HG03342 (cell line): ENCODE measurements around the gene AKT3.

Source experiments
- ATAC-seq: cut with Tn5 transposase; IDR thresholded peaks from one replicate; pipeline ENCODE4 v1.9.1; 2021; ENCODE audit warnings: mild to moderate bottlenecking, moderate library complexity; ENCODE audit not compliant: unreplicated experiment

AKT3 gene

DNA sequence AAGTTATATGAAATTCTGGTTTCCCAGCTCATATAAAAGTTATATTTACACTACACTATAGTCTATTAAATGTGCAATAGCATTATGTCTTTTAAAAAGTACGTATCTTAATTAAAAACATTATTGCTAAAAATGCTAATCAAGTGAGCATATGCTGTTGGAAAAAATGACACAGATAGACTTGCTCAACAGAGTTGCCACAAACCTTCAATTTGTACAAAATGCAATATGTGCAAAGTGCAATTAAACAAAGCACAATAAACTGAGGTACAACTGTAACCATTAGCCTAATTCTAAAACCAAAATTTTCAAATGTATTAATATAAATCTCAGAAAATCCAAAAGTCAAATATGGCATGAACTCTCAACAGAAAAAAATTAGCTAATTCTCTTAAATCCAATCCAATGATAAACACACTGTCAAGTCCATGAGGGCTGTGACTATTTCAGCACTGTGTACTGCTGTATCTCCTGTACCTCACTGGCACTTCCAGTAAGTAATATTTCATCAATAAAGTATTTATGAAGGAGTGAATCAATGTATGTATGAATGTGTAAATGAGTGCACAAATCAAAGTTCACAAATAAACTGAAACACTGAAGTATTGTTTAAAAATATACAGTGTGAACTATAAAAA, 116.3 kb downstream of the AKT3 start:
- no peak for ATAC-seq

DNA sequence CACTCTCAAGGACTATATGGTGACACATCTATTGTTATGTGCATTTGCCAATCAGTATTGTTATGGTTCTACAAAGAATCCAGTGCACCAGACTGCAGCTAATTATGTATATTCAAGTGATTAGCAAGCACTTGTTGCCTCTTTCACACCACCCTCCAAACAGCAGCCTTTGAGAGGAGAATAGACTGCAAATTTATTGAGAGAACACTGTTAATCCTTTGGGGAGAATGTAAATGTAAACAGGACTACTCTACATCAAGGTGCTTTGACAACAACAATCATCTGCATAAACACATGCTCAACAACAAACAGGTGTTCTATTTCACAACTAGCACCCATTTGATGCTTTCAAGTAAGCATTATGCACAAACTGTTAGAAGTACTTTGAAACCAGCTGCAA, 117.4 kb downstream of the AKT3 start:
- ATAC-seq = no peak

GRCh38 chr1:243731974-243732625, 117.9 kb downstream of the AKT3 start:
- no peak for ATAC-seq

- no peak for ATAC-seq
Measured at GRCh38 chr1:243731301-243731891, 118.6 kb downstream of the AKT3 start.

DNA sequence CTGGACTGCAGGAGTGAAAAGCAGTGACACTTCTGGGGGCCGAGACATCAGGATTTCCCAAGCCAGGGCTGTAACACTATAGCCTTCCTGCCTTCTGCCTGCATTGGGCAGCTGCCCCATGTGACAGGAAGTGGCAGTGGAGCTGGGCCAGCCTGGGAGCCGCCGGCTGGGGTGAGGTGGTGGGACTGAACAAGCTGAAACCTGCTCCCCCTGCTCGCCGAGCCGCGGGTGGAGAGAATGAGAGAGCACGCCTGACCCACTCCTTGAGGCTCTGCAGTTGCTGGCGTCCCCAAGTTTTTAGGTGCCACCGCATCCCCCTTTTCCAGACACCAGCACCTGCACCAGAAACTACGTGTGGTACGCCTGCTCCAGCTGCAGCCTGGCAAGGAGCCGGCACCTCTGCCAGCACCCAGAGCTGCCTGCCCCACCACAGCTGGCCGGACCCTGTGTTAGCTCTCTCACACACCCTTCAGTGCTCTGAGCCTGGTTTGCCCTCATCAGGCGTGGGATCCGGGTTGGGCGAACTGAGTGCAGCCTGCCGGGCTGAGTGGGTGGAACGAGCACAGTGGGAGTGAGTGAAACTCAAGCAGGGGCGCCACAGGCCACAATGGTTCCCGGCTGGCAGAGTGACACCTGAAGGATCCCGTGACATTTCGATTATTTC, 119.4 kb downstream of the AKT3 start:
- ATAC-seq = no peak

GRCh38 chr1:243729956-243730355, 120.1 kb downstream of the AKT3 start:
- ATAC-seq = no peak

DNA sequence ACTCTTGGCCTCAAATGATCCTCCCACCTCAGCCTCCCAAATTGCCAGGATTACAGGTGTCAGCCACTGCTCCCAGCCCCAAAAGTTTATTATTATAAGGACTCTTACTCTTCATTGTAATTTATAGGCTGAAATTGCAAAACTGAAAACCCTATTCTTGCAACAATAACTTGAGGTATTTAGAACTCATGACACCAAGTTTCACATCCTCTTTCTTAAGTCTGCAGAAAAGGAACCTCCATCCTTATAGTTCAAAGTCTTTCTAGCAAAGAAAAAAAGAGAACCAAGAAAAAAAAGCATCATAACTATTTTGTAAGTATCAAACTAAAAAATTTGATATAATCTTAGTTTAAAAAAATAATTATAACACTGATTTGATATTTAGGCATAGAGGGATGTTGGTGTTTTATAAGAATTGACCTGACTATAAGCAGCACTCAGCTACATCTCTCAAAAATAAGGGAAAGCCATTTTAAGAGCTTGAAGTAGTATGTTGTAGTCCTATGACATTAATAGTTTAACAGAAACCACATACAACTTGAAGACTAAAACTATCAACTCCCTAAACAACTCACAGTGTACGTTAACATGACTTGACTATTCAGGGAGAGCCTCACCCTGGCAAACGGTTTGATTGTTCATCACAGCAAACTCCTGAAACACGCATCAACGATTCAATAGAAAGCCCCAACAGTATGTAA, 122.4 kb downstream of the AKT3 start:
- ATAC-seq = peak; percentile 89

GRCh38 chr1:243726806-243727502, 123.1 kb downstream of the AKT3 start:
- ATAC-seq = peak; percentile 11

GRCh38 chr1:243725846-243726245, 124.2 kb downstream of the AKT3 start:
- ATAC-seq = no peak

DNA sequence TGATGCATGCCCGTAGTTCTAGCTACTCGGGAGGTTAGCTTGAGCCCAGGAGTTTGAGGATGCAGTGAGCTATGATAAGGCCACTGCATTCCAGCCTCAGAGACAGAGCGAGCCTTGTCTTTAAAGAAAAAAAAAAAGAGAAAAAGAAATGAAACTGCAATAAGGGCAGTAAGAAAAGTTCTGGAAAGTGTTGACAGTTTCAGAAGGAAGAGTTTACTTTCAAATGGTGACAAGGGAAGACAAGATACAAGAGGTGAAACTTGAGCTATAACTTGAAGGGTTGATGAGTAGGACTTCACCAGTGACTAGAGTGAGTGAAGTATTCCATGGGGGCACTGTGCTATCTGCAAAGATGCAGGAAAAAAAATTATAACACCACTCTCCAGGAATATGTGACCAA, 125.0 kb downstream of the AKT3 start:
- no peak for ATAC-seq

GRCh38 chr1:243723458-243724043, 126.5 kb downstream of the AKT3 start:
- ATAC-seq = no peak

- ATAC-seq = no peak
Measured at GRCh38 chr1:243723050-243723449, 127.0 kb downstream of the AKT3 start.

DNA sequence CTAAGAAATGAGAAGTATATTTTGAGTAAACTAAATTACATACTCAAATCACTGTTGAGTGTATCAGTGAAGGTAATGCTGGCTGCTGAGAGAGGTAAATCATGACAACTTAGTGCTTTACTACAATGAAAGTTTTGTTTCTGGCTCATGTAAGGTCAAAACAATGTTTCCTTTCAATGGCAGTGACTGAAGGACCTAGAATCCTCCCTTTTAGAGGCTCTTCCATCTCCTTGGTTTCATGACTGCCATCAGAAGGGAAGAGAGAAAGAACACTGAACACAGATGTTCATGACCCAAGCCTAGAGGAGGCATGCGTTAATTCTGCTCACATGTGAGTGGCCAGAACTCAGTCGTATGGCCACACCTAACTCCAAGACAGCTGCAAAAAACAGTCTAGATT, 130.6 kb downstream of the AKT3 start:
- no peak for ATAC-seq

- no peak for ATAC-seq
Measured at GRCh38 chr1:243718893-243719292, 131.2 kb downstream of the AKT3 start.

GRCh38 chr1:243718022-243718421, 132.0 kb downstream of the AKT3 start:
- no peak for ATAC-seq

DNA sequence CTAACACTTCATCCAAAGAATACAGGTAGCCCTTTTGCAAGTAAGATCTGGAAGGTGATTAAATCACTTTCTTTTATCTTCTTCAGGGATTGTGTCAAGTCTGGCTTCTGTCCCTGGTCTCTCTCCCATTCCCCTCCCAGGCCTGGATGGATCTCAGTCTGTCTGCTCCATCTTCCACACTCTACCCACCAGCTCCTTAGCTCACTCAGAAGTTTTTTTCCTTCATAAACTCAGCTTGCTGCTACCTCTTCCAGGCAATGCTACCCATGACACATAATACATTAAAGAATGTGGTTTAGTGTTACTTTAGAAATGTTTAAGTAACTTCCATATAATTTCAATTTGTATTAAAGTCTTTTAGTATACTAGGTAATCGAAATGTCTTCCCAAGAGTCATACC, 133.1 kb downstream of the AKT3 start:
- ATAC-seq = no peak

DNA sequence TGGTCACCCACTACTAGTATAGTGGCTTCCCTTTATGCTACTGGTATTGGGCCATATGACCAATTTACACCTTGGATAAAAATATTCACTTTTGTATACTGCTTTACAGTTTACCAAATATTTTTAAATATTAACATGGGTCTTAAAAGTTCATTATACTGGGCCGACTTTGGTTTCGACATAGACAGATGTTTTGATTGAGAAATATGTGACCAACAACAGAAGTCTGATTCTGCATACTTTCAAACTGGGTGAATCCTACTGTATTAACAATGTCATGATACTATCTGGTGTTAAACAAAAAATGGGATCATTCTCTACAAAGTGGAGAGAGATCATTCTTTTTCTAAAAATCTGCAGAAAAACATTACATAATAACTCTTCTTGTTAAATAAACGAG, 134.8 kb downstream of the AKT3 start:
- ATAC-seq = no peak

DNA sequence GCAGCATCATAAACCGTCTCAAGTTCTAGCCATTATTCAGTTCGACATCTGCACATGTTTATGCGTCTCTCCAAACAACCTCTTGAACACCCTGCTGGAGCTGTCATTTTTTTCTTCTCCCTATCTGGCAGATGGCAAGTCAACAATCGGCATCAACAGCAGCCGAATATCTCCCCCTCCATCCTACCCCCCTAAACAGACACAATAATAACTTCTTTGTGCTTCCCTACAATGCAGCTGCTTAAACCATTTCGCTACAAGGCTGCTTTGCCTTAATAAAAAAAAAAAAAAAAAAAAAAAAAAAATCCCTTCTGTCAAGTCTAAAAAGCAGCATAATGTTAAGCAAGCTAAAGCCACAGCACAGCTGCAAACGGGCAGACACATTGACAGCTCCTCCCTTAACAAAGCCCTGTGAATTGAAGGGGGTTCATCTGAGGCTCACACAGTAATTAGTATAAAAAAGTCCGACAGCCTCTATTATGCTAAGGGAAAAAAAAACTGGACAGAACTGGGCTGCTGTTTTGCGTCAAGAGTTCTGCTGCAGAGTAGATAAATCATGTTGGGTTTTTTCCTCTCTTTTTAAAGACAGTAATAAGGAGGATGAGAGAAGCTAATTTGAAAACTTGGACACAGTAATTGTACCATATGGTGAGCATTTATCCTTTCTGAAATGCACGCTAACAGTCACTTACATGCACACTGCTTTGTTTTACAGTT, 136.4 kb downstream of the AKT3 start:
- ATAC-seq = no peak

GRCh38 chr1:243712941-243713340, 137.1 kb downstream of the AKT3 start:
- no peak for ATAC-seq

- no peak for ATAC-seq
Measured at GRCh38 chr1:243712242-243712641, 137.8 kb downstream of the AKT3 start.
